Activated T-cell treated with anti-CD3 and anti-CD28 coated beads, Interleukin-2, amount 50 U/mL, for 72 hours (primary cell): ENCODE results near the gene CHAC1. TPM values are rescaled to one million over a fixed set of nuclear protein-coding genes. Genes with fewer than 3 reads are reported as not detected.
A peak's percentile ranks its signal among the peaks of the same experiment; 100 is the strongest.

Experiments
- ATAC-seq, 2 donors: fragments of 150-1000 bp; cut with Tn5 transposase; replicated peaks in 1 of 2; 2 replicates each; pipeline ENCODE4 v1.10.0; 2021; ENCODE audit warnings: moderate library complexity in 2 of 2, mild to moderate bottlenecking in 1 of 2
- DNase-seq, 2 donors: peaks; one replicate each; pipeline ENCODE4 v3.0.0; 2021 to 2022; ENCODE audit warnings: mixed read lengths in 1 of 2
- H3K27ac Mint-ChIP-seq: one replicate; pipeline ENCODE4 v1.8.0; 2022; ENCODE audit warnings: mild to moderate bottlenecking, moderate library complexity, mixed read lengths
- H3K27me3 Mint-ChIP-seq: one replicate; pipeline ENCODE4 v1.8.0; 2022; ENCODE audit warnings: low read depth, mixed read lengths
- H3K36me3 Mint-ChIP-seq, 2 donors: one replicate each; pipeline ENCODE4 v1.8.0; 2022; ENCODE audit warnings: mixed read lengths in 2 of 2, mild to moderate bottlenecking in 1 of 2; ENCODE audit not compliant: insufficient read depth in 2 of 2
- H3K4me1 Mint-ChIP-seq: one replicate; pipeline ENCODE4 v1.8.0; 2022; ENCODE audit warnings: low read depth, mixed read lengths
- H3K4me3 Mint-ChIP-seq, 2 donors: one replicate each; pipeline ENCODE4 v1.8.0; 2022; ENCODE audit warnings: mild to moderate bottlenecking in 2 of 2, mixed read lengths in 2 of 2, moderate library complexity in 2 of 2
- H3K9me3 Mint-ChIP-seq, 2 donors: one replicate each; pipeline ENCODE4 v1.8.0; 2022; ENCODE audit warnings: mixed read lengths in 2 of 2
- total RNA-seq, 2 donors: library from RNA; stranded (reverse); gene quantifications; one replicate each; pipeline ENCODE4 v1.2.3, GENCODE V29; 2022

CHAC1 gene
- 10 to 100 TPM; 77.8 to 83.0 TPM for total RNA-seq

- H3K27ac Mint-ChIP-seq: peak within 1 kb of the TSS; percentile 96
- ATAC-seq (peak; percentile 85 to 86), DNase-seq (peak; percentile 99)
- H3K9me3 Mint-ChIP-seq: no peaks in the 10 kb centered on the region
- no peaks in the 10 kb centered on the region for H3K27me3 Mint-ChIP-seq
- peak within 1 kb of the TSS; percentile 94 to 95 for H3K4me3 Mint-ChIP-seq
- peaks cover 40% of the 10 kb centered on the region for H3K4me1 Mint-ChIP-seq
- peaks cover 19 to 26% of the 10 kb centered on the region in 2 donors for H3K36me3 Mint-ChIP-seq
These were observed at the start of gene CHAC1 for GRCh38 chr15:40952901-40953712. Gene CHAC1, plus strand, starts transcription at chr15:40953471. Its CDS starts 113 bp downstream, at chr15:40953584.

- Mint-ChIP-seq H3K36me3 (peaks cover 4 to 8% of the 10 kb centered on the region in 2 donors), H3K4me1 (peaks cover 29% of the 10 kb centered on the region), H3K27me3 (no peaks in the 10 kb centered on the region), H3K27ac (no peak overlapping the region), H3K9me3 (no peaks in the 10 kb centered on the region), H3K4me3 (no peak overlapping the region)
- ATAC-seq (no peak), DNase-seq (no peak)
These were observed 48.6 kb upstream of the CHAC1 start for GRCh38 chr15:40904552-40905201.

GRCh38 chr15:40906091-40906990 is 46.9 kb upstream of the CHAC1 start:
- Mint-ChIP-seq H3K9me3 (no peaks in the 10 kb centered on the region), H3K27me3 (no peaks in the 10 kb centered on the region), H3K27ac (no peak overlapping the region), H3K36me3 (peaks cover 2 to 3% of the 10 kb centered on the region in 2 donors), H3K4me1 (peaks cover 29% of the 10 kb centered on the region), H3K4me3 (peak overlapping the region; percentile 86 to 91)
- peak; percentile 84 to 87 for ATAC-seq
- peak; percentile 85 to 90 for DNase-seq

- H3K36me3 Mint-ChIP-seq: peaks cover 2 to 3% of the 10 kb centered on the region in 2 donors
- peaks cover 29% of the 10 kb centered on the region for H3K4me1 Mint-ChIP-seq
- peak overlapping the region; percentile 86 to 91 for H3K4me3 Mint-ChIP-seq
- DNase-seq: peak; percentile 70 to 75
- peak; percentile 57 to 58 for ATAC-seq
- H3K27me3 Mint-ChIP-seq: no peaks in the 10 kb centered on the region
- H3K9me3 Mint-ChIP-seq: no peaks in the 10 kb centered on the region
- H3K27ac Mint-ChIP-seq: peak overlapping the region; percentile 55
These were observed 46.1 kb upstream of the CHAC1 start for GRCh38 chr15:40906991-40907802.

- peak overlapping the region; percentile 36 to 49 for H3K4me3 Mint-ChIP-seq
- H3K36me3 Mint-ChIP-seq: peaks cover 2 to 3% of the 10 kb centered on the region in 2 donors
- H3K4me1 Mint-ChIP-seq: peaks cover 29% of the 10 kb centered on the region
- H3K27me3 Mint-ChIP-seq: no peaks in the 10 kb centered on the region
- DNase-seq: no peak
- no peaks in the 10 kb centered on the region for H3K9me3 Mint-ChIP-seq
- no peak overlapping the region for H3K27ac Mint-ChIP-seq
- no peak for ATAC-seq
These were observed 45.2 kb upstream of the CHAC1 start for GRCh38 chr15:40908095-40908494.

- ATAC-seq: no peak
- Mint-ChIP-seq H3K27ac (no peak overlapping the region), H3K36me3 (no peaks in the 10 kb centered on the region), H3K4me1 (peaks cover 13% of the 10 kb centered on the region), H3K9me3 (no peaks in the 10 kb centered on the region), H3K27me3 (no peaks in the 10 kb centered on the region), H3K4me3 (no peak overlapping the region)
- no peak for DNase-seq
These were observed 43.3 kb upstream of the CHAC1 start for GRCh38 chr15:40909662-40910630.

- no peaks in the 10 kb centered on the region for H3K9me3 Mint-ChIP-seq
- H3K4me1 Mint-ChIP-seq: peaks cover 12% of the 10 kb centered on the region
- no peak overlapping the region for H3K27ac Mint-ChIP-seq
- H3K27me3 Mint-ChIP-seq: no peaks in the 10 kb centered on the region
- ATAC-seq (no peak), DNase-seq (no peak)
- H3K4me3 Mint-ChIP-seq: no peak overlapping the region
- no peaks in the 10 kb centered on the region for H3K36me3 Mint-ChIP-seq
These were observed 42.1 kb upstream of the CHAC1 start for GRCh38 chr15:40911141-40911540.

GRCh38 chr15:40911693-40912092 is 41.6 kb upstream of the CHAC1 start:
- H3K9me3 Mint-ChIP-seq: no peaks in the 10 kb centered on the region
- ATAC-seq (no peak), DNase-seq (no peak)
- no peaks in the 10 kb centered on the region for H3K27me3 Mint-ChIP-seq
- H3K4me3 Mint-ChIP-seq: no peak overlapping the region
- H3K4me1 Mint-ChIP-seq: peaks cover 12% of the 10 kb centered on the region
- H3K27ac Mint-ChIP-seq: no peak overlapping the region
- H3K36me3 Mint-ChIP-seq: no peaks in the 10 kb centered on the region

- Mint-ChIP-seq H3K36me3 (no peaks in the 10 kb centered on the region), H3K27me3 (no peaks in the 10 kb centered on the region), H3K4me3 (no peak overlapping the region), H3K9me3 (no peaks in the 10 kb centered on the region), H3K4me1 (peaks cover 9% of the 10 kb centered on the region), H3K27ac (no peak overlapping the region)
- ATAC-seq (no peak), DNase-seq (no peak)
These were observed 40.8 kb upstream of the CHAC1 start for GRCh38 chr15:40912478-40912877.

GRCh38 chr15:40914013-40914412 is 39.3 kb upstream of the CHAC1 start:
- Mint-ChIP-seq H3K27ac (no peak overlapping the region), H3K27me3 (no peaks in the 10 kb centered on the region), H3K4me1 (no peaks in the 10 kb centered on the region), H3K9me3 (no peaks in the 10 kb centered on the region), H3K36me3 (no peaks in the 10 kb centered on the region), H3K4me3 (no peak overlapping the region)
- DNase-seq (no peak), ATAC-seq (no peak)

GRCh38 chr15:40914486-40914885 is 38.8 kb upstream of the CHAC1 start:
- Mint-ChIP-seq H3K4me1 (no peaks in the 10 kb centered on the region), H3K4me3 (no peak overlapping the region), H3K27me3 (no peaks in the 10 kb centered on the region), H3K36me3 (no peaks in the 10 kb centered on the region), H3K9me3 (no peaks in the 10 kb centered on the region), H3K27ac (no peak overlapping the region)
- ATAC-seq: no peak
- DNase-seq: no peak
